Medulla oblongata (tissue), 1 donor: ENCODE measurements around the gene TIE1.
A peak's percentile ranks its signal among the peaks of the same experiment; 100 is the strongest.

Source experiments
- DNase-seq: peaks from one replicate; pipeline ENCODE4 v3.0.0-alpha.2; 2015; ENCODE audit errors: extremely low spot score

Gene TIE1

DNA sequence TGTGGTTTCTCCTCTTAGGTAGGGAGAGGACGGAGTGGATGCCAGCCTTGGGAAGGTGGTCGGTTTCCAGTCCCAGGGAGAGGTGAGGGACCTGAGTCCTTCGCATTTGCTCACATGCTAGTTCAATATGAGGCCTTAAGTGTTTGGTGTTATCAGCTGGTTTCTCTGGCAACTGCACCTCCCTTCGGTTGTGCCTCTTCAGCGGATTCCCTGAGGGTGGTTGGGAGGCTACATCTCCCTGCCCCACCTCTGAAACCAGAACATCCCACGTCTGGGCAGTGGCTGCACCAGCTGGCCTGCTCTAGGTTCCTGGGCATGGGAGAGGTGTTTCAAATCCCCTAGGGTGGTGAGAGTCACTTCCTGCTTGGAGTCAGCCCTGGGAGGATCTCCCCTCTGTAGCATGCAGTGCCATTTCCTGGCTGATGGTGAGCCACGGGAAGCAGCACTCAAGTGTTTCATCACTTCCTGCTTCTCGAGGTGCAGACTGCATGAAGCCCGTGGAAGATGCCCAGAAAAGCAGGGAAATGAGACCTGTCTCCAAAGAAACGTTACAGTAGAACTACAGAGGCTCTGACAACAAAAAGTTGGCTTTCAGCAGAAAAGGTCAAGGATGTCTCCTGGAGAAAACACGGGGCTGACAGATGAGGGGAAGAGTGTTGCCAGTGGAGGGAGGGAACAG lies 26.5 kb upstream of the TIE1 start:
- DNase-seq = no peak

DNA sequence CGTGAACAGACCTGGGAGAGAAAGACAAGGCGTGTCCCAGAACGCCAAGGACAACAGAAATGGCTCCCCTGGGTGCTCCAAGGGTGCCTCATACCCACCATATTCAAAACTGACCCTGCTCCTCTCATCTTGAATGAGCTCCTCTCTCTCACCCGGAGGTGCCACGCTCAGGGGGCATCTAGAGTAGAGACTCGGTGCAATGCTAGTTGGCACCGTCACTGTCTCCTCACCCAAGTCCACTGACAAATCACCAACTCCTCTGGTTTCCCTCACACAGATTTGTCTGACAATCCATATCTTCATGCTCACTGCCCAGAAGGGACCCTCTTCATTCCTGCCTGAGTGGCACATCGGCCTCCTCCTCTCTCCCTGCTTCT lies 26.0 kb upstream of the TIE1 start:
- DNase-seq = no peak

GRCh38 chr1:43275826-43276620 lies 24.8 kb upstream of the TIE1 start:
- DNase-seq = no peak

- no peak for DNase-seq
Observed at GRCh38 chr1:43276673-43277072, 24.1 kb upstream of the TIE1 start.

DNA sequence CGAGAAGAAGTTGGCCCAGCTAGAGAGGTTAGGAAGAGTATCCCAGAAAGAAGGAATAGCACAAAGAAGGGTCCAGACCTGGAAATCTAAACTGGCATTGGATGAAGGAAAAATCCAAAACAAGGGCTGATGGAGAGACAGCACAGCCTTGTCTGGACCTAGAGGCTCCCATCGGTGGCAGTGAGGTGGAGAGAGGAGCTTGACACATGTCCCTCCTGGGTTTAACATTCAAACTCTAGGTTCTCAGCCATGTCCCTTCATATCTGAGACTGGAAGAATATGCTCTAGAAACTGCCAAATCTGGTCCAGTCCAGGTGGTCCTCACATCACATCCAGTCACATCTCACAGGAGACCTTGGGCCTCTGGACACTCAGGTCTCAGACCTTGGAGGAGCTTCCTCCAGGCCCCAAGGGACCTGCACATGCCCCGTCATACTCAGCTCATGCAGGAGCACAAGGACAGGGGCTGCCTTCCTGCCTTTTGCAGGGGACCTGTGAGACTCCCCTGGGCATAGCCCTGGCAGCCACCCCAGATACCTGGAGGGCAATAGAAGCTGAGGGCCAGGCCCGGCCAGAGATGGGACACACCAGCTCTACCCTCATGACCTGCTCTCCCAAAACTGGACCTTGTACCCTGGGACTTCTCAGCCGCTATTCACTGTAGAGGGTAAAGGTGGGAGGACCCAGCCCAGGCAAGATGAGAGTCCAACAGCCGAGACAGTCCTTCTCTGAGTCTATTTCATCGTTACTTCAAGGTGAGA lies 23.5 kb upstream of the TIE1 start:
- DNase-seq = no peak

- no peak for DNase-seq
Observed at GRCh38 chr1:43279161-43279560, 21.6 kb upstream of the TIE1 start.

GRCh38 chr1:43279666-43280065 lies 21.1 kb upstream of the TIE1 start:
- no peak for DNase-seq

GRCh38 chr1:43280692-43281091 lies 20.1 kb upstream of the TIE1 start:
- DNase-seq = no peak

GRCh38 chr1:43282220-43283195 lies 18.3 kb upstream of the TIE1 start:
- peak; percentile 82 for DNase-seq

- DNase-seq = no peak
Observed at GRCh38 chr1:43284065-43284464, 16.7 kb upstream of the TIE1 start.

DNA sequence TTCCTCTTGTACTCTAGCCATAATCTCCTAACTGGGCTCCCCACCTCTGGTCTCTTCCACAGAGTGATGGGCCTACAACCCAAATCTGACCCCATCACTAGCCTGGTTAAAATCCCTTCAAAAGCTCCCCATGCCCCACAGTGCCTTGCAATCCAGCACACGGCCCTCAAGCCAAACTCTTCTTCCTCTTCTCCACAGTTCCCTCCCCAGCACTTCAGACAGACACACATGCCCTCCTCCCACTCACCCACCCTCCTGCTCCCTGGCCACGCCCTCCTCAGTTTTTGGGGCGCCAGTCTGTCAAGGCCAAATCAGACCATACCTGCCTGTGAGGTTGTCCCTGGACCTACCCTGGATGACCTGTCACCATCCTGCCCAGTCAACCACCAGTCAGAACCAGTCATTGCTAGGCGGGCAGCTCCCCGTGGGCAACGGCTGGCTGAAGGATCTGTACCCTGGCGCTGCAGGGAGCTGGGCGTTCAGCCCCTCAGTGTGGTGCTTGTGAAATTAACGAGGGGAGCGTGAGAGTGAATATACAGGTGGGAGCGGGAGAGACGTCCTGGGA lies 16.2 kb upstream of the TIE1 start:
- DNase-seq = no peak

DNA sequence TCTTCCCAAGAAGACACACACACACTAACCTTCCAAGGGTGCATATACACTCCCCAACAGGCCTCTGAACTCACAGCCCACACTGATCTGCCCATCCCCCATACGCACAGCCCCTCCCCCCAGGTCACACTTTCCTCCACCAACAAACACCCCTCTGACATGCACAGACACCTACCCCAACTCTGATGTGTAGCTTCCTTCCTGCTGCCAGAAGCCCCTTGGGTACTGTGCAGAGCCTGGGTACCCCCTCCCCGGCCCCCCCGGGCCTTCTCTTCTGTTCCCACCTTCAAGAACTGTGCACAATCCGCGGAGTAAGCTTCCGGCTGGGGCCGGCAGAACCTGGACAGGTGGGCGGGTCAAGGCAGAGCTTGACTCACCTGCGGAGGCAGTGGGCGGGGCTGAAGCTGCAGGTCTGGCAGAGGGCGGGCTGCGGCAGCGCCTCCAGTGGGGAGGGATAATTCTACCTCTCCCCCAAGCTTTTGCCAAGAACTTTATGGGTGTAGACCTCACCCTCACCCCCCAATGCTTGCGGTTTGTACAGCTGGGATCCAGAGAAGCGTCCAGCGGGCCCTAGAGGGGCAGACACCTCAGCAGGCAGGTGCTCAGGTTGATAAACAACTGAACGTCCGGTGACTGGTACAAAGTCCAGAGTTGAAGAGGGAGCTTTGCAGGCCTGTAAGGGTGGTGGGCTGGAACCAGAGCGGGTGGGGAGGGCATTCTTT lies 15.4 kb upstream of the TIE1 start, which contains the start of gene C1orf210:
C1orf210 (minus strand) TSS at position 313 of the 722 bp plus-strand sequence. CDS start 2,311 bp downstream, outside the sequence.
- DNase-seq = no peak

- DNase-seq = no peak
Observed at GRCh38 chr1:43286115-43286514, 14.7 kb upstream of the TIE1 start.

GRCh38 chr1:43286533-43286932 lies 14.2 kb upstream of the TIE1 start:
- no peak for DNase-seq

DNA sequence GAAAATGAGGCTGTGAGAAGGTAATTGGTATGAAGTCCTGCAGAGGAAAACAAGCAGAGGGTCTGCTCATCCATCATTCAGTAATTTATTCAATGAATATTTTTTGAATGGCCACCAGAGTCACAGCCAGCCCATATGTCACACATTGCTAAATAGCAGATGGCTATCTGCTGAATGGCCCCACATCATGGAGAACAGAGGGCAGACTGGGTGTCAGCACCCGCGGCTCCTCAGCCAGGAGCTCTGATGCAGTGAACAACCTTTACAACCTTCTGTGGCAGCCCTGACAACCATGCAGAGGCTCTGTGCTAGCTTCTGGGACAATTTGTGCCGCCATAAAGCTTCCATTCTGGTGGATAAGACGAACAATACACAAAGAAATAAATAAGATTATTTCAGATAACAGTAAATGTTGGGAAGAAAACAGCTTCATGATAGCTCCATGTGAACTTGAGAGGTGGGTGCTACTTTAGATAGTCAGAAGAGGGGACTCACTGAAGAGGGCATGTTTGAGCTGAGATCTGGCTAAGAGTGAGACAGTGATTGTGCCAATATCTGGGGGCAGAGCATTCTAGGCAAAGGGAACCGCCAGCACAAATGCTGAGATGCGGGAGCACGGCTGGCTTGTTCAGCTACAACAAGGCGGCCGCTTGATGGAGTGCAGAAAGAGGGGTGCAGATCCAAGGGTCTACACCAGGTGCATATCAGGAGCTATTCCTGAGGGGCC lies 12.6 kb upstream of the TIE1 start:
- no peak for DNase-seq

DNA sequence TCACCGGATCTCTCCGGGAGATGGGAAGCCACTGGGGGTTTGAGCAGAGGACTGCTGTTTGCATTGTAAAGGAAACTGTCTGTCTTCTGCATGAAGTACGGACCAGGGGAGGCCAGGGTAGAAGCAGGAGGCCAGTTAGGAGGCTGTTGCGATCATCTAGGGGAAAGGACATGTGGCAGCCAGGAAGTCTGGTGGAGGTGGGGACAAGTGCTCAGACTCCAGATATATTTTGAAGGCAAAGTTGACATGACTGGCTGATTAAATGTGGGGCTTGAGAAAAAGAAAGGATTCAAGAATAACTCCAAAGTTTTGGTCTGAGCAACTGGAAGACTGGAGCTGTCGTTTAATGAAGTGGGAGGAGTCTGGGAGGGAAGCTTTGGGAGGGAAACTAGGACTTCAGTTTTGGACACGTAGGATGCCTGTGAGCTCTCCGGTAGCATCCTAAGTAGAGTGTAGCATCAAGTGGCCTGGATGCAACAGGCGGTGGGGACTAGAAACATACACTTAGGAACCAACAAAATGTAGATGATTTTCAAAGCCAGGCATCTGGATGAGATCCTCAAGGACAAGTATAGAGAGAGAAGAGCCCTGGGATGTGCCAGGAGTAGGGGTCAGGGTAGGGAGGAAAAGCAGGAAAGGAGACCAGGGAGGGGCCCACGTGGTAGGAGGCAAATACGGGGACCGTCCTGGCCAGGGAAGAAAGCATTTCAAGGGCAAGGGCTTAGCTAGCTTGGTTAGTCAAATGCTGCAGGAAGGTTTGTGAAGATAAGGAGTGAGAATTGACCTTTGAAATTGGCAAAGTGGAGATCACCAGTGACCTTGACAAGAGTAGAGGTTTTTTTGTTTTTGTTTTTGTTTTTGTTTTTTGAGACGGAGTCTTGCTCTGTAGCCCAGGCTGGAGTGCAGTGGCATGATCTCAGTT lies 11.7 kb upstream of the TIE1 start:
- no peak for DNase-seq

DNA sequence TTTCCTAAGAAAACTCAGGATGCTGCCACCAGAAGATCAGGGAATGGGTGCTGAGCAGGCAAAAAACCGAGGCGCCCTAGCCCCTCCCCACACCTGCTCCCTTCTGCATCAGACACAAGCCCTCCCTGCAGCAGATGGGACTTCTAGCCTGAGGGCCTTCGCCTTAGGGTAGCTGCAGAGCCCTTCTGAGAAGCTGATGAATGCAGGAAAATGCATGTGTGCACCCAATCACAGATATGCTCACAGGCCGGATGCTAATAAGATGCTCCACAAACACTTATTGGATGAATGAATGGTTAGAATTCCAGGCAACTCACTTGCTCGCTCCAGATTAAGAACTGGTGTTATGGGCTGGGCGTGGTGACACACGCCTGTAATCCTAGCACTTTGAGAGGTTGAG lies 8.6 kb upstream of the TIE1 start:
- DNase-seq = no peak

DNA sequence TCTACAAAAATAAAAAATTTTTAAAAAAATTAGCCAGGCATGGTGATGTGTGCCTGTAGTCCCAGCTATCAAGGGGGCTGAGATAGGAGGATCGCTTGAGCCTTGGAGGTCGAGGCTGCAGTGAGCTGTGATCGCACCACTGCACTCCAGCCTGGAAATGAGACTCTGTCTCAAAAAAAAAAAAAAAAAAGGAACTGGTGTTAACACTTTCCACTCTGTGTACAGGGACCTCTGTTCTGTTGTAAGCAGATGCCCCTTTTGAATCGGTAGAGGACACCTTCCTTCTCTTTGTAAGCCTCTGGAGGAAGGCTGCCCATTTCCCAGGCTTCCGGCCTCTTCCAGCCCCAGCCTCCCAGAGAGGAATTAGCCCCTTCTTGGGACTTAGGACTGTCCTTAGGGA lies 8.1 kb upstream of the TIE1 start:
- DNase-seq = no peak

- no peak for DNase-seq
Observed at GRCh38 chr1:43293176-43293575, 7.6 kb upstream of the TIE1 start.
